NCI-H1930 (cell line): ENCODE measurements around the gene PTPRK.

ENCODE experiments used
- DNase-seq, 2 experiments: peaks; one replicate each; lab custom pipeline; 2025; lab: John Stamatoyannopoulos, UW

Gene PTPRK

GRCh38 chr6:128345278-128345677 is 175.1 kb downstream of the PTPRK start:
- DNase-seq, result no peak

GRCh38 chr6:128343706-128344105 is 176.7 kb downstream of the PTPRK start:
- DNase-seq, result no peak

GRCh38 chr6:128339635-128340450 is 180.6 kb downstream of the PTPRK start:
- no peak for DNase-seq

- DNase-seq, result no peak
Observed at GRCh38 chr6:128337619-128338018, 182.8 kb downstream of the PTPRK start.

GRCh38 chr6:128336436-128337095 is 183.8 kb downstream of the PTPRK start:
- no peak for DNase-seq

GRCh38 chr6:128335963-128336362 is 184.4 kb downstream of the PTPRK start:
- no peak for DNase-seq

- DNase-seq, result no peak
Observed at GRCh38 chr6:128333581-128334223, 186.7 kb downstream of the PTPRK start.

GRCh38 chr6:128327890-128328289 is 192.5 kb downstream of the PTPRK start:
- DNase-seq, result no peak

- DNase-seq, result no peak
Observed at GRCh38 chr6:128323011-128323410, 197.4 kb downstream of the PTPRK start.

GRCh38 chr6:128319946-128320345 is 200.5 kb downstream of the PTPRK start:
- no peak for DNase-seq

GRCh38 chr6:128319157-128319556 is 201.2 kb downstream of the PTPRK start:
- no peak for DNase-seq

- no peak for DNase-seq
Observed at GRCh38 chr6:128316258-128316929, 204.0 kb downstream of the PTPRK start.

- no peak for DNase-seq
Observed at GRCh38 chr6:128314190-128314589, 206.2 kb downstream of the PTPRK start.

GRCh38 chr6:128311944-128312570 is 208.3 kb downstream of the PTPRK start:
- no peak for DNase-seq

GRCh38 chr6:128310451-128310850 is 209.9 kb downstream of the PTPRK start:
- no peak for DNase-seq

- DNase-seq, result no peak
Observed at GRCh38 chr6:128307671-128308070, 212.7 kb downstream of the PTPRK start.

- no peak for DNase-seq
Observed at GRCh38 chr6:128305976-128306375, 214.4 kb downstream of the PTPRK start.

GRCh38 chr6:128305228-128305627 is 215.2 kb downstream of the PTPRK start:
- DNase-seq, result no peak

- no peak for DNase-seq
Observed at GRCh38 chr6:128303870-128304269, 216.5 kb downstream of the PTPRK start.

GRCh38 chr6:128302942-128303341 is 217.5 kb downstream of the PTPRK start:
- no peak for DNase-seq

- no peak for DNase-seq
Observed at GRCh38 chr6:128295670-128296069, 224.7 kb downstream of the PTPRK start.

- DNase-seq, result no peak
Observed at GRCh38 chr6:128290221-128290620, 230.2 kb downstream of the PTPRK start.
